HepG2 (cell line): Measurements from ENCODE around the gene PXMP4. TPM values are rescaled to one million over a fixed set of nuclear protein-coding genes. Genes with fewer than 3 reads are reported as not detected.
A peak's percentile ranks its signal among the peaks of the same experiment; 100 is the strongest.

Source experiments
- ATAC-seq: fragments of 200-7000 bp; cut with Tn5 transposase; 3 replicates; pipeline ENCODE4 v1.9.1; 2020; ENCODE audit warnings: mild to moderate bottlenecking, moderate library complexity
- BruUV-seq: library from RNA; stranded (reverse); fragments of 400-500 nt; replicated peaks from 2 replicates; lab custom pipeline; 2021; lab: Mats Ljungman, UMichigan
- CTCF ChIA-PET: fragments of 300-600 bp; formaldehyde crosslinking; extraction: SDS; loops from one replicate; lab custom pipeline; 2021; ENCODE audit warnings: low total read pairs, inconsistent platforms, low intra/inter-chr PET ratio; lab: Yijun Ruan, JAX
- POLR2A ChIA-PET: fragments of 350-600 bp; sonication (Branson Sonifier 250); formaldehyde crosslinking; loops from one replicate; lab custom pipeline; 2020; ENCODE audit warnings: antibody characterized with exemption, inconsistent platforms; lab: Yijun Ruan, JAX
- DNase-seq: peaks from one replicate; pipeline ENCODE4 v3.0.0-alpha.2; 2015; ENCODE audit warnings: low spot score
- FAIRE-seq: peaks from 3 replicates; lab custom pipeline; 2011; peaks lifted over from hg19 to GRCh38; lab: Jason Lieb, UNC
- H2AFZ ChIP-seq: one replicate; pipeline ENCODE4 v1.6.1; 2011; ENCODE audit warnings: low read length, inconsistent platforms
- H3K27ac ChIP-seq: fragments of 300-600 bp; 3 replicates; pipeline ENCODE4 v1.8.0; 2011; ENCODE audit warnings: mixed run types, mild to moderate bottlenecking, mixed read lengths, low read length, inconsistent platforms; ENCODE audit not compliant: insufficient read depth; ENCODE audit errors: extremely low read length
- H3K27me3 ChIP-seq, 2 experiments: fragments of 200-600 bp in 1 of 2; 2 replicates in 1 of 2; 3 replicates in 1 of 2; pipeline versions ENCODE4 v1.6.0 to v1.8.0; 2011; ENCODE audit warnings: low read length in 2 of 2, mild to moderate bottlenecking in 2 of 2, moderate library complexity in 2 of 2, inconsistent platforms in 1 of 2; ENCODE audit not compliant: insufficient read depth in 2 of 2, control insufficient read depth in 1 of 2
- H3K36me3 ChIP-seq, 2 experiments: fragments of 200-600 bp in 1 of 2; replicated peaks in 1 of 2; 2 replicates in 1 of 2; 3 replicates in 1 of 2; pipeline versions ENCODE4 v1.5.1 to v1.8.0; 2011; ENCODE audit warnings: low read length in 2 of 2, inconsistent platforms in 1 of 2; ENCODE audit not compliant: insufficient read depth in 2 of 2, control insufficient read depth in 1 of 2
- H3K4me1 ChIP-seq: 2 replicates; pipeline ENCODE4 v1.5.1; 2012; ENCODE audit warnings: low read length, inconsistent platforms; ENCODE audit not compliant: insufficient read depth
- H3K4me2 ChIP-seq: 2 replicates; pipeline ENCODE4 v1.6.0; 2011; ENCODE audit warnings: low read depth, low read length, inconsistent platforms
- H3K4me3 ChIP-seq, 3 experiments: fragments of 200-600 bp in 1 of 3; sonication (generic), shearing (Covaris generic) in 1 of 3; replicated peaks in 1 of 3; 2 replicates each; pipeline ENCODE4 v1.5.1; 2011 to 2016; ENCODE audit warnings: low read length in 3 of 3, inconsistent platforms in 2 of 3, low read depth in 2 of 3, mild to moderate bottlenecking in 2 of 3, control low read depth in 1 of 3, mixed read lengths in 1 of 3; ENCODE audit not compliant: insufficient read depth in 1 of 3
- H3K79me2 ChIP-seq: one replicate; pipeline ENCODE4 v1.6.1; 2011; ENCODE audit warnings: low read length, inconsistent platforms; ENCODE audit not compliant: insufficient read depth
- H3K9ac ChIP-seq: 2 replicates; pipeline ENCODE4 v1.6.0; 2011; ENCODE audit warnings: mild to moderate bottlenecking, low read depth, low read length, inconsistent platforms; ENCODE audit not compliant: insufficient read depth
- H3K9me3 ChIP-seq: 2 replicates; pipeline ENCODE4 v1.5.1; 2012; ENCODE audit warnings: mild to moderate bottlenecking, low read length
- H4K20me1 ChIP-seq: 2 replicates; pipeline ENCODE4 v1.6.0; 2011; ENCODE audit warnings: inconsistent platforms, mild to moderate bottlenecking, low read length, moderate library complexity; ENCODE audit not compliant: insufficient read depth
- MTA1 ChIP-seq: sonication (generic); formaldehyde crosslinking; IDR thresholded peaks from 2 replicates; pipeline ENCODE4 v1.4.0; 2020; ENCODE audit warnings: missing genetic modification reagents, mild to moderate bottlenecking, borderline replicate concordance
- POLR2AphosphoS2 ChIP-seq: IDR thresholded peaks from 2 replicates; pipeline ENCODE4 v1.6.1; 2011; ENCODE audit warnings: low read depth, low read length, improper control_type of control experiment
- WGBS: methylation state at CpG from one replicate; pipeline ENCODE4 v1.1.6; 2017; ENCODE audit warnings: low lambda C conversion rate; 5-methylcytosine and 5-hydroxymethylcytosine counted together
- in situ Hi-C: cut with HindIII; loops from 2 replicates; pipeline ENCODE4 v1.10.0; 2017; ENCODE audit warnings: low pct_unique_long_range_greater_than_20kb; ENCODE audit not compliant: extremely low pct_ligation_motif_present
- intact Hi-C: fragments of 100-400 bp; cut with micrococcal nuclease; formaldehyde crosslinking; loops from one replicate; pipeline ENCODE4 v1.10.0; 2022; ENCODE audit not compliant: unreplicated experiment
- polyA plus RNA-seq, 8 experiments: library from polyadenylated mRNA; depleted of rRNA in 3 of 8; stranded (reverse) in 7 of 8; unstranded in 1 of 8; fragments of >200 nt; fragmentation: Illumina TruSeq in 4 of 8; extraction: Trizol in 4 of 8; gene quantifications; 2 replicates each; pipeline versions ENCODE4 v1.2.1 to v1.2.3, GENCODE V29; 2011 to 2016; ENCODE audit warnings: low read depth in 4 of 8, missing spikeins in 1 of 8, mixed read lengths in 1 of 8; ENCODE audit not compliant: insufficient read depth in 1 of 8
- total RNA-seq, 5 experiments: library from RNA; depleted of rRNA; stranded (reverse); fragments of >200 nt; fragmentation: Illumina TruSeq; extraction: Trizol; gene quantifications; 2 replicates each; pipeline ENCODE4 v1.2.3, GENCODE V29; 2016; ENCODE audit warnings: low read depth in 1 of 5
- TF ChIP-seq, protein P1 (sequence below): IDR thresholded peaks from 2 replicates; pipeline ENCODE4 v1.6.1; 2016; ENCODE audit warnings: low read depth, missing genetic modification reagents, missing compliant biosample characterization

The PXMP4 gene
- total and polyA plus RNA-seq, 2 of the 13 experiments (the other 11 are each of a cell fraction or from before 2014, with no cell fraction given): not detected

DNA sequence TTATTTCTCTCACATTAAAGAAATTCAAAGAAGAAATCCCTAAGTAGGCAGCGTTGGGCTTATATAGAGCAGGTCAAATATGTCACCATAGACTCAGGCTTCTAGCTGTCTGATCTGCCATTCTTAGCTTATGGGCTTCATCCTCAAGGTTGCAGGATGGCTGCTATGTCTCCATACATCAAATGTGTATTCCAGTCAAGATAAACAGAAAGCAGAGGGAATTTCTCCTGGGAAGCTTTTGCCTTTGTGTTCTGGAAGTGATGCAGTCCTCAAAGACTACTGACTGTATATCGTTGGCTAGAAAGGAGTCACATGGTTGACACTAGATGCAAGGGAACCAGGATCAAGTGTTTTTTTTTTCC, 47.6 kb upstream of the PXMP4 start (continued):
- TF ChIP-seq, protein P1, sequence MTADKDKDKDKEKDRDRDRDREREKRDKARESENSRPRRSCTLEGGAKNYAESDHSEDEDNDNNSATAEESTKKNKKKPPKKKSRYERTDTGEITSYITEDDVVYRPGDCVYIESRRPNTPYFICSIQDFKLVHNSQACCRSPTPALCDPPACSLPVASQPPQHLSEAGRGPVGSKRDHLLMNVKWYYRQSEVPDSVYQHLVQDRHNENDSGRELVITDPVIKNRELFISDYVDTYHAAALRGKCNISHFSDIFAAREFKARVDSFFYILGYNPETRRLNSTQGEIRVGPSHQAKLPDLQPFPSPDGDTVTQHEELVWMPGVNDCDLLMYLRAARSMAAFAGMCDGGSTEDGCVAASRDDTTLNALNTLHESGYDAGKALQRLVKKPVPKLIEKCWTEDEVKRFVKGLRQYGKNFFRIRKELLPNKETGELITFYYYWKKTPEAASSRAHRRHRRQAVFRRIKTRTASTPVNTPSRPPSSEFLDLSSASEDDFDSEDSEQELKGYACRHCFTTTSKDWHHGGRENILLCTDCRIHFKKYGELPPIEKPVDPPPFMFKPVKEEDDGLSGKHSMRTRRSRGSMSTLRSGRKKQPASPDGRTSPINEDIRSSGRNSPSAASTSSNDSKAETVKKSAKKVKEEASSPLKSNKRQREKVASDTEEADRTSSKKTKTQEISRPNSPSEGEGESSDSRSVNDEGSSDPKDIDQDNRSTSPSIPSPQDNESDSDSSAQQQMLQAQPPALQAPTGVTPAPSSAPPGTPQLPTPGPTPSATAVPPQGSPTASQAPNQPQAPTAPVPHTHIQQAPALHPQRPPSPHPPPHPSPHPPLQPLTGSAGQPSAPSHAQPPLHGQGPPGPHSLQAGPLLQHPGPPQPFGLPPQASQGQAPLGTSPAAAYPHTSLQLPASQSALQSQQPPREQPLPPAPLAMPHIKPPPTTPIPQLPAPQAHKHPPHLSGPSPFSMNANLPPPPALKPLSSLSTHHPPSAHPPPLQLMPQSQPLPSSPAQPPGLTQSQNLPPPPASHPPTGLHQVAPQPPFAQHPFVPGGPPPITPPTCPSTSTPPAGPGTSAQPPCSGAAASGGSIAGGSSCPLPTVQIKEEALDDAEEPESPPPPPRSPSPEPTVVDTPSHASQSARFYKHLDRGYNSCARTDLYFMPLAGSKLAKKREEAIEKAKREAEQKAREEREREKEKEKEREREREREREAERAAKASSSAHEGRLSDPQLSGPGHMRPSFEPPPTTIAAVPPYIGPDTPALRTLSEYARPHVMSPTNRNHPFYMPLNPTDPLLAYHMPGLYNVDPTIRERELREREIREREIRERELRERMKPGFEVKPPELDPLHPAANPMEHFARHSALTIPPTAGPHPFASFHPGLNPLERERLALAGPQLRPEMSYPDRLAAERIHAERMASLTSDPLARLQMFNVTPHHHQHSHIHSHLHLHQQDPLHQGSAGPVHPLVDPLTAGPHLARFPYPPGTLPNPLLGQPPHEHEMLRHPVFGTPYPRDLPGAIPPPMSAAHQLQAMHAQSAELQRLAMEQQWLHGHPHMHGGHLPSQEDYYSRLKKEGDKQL: no peak
- TF ChIP-seq, all 625 proteins: peak for 0

DNA sequence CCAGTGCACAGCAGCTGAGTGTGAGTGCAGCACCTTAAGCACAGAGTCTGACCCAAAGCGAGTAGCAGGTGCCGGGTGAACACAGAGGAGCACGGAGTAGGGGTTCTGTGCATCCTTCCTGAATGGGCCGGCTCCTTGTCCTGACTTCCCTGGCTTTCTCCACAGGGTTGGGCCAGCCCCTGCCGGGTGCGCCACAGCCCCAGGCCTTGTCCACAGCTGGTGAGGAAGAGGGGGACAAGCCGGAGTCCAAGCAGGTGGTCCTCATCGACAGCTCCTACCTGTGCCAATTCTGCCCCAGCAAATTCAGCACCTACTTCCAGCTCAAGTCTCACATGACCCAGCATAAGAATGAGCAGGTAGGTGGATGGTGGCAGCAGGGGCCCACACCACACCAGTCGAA, 46.6 kb upstream of the PXMP4 start:
- TF ChIP-seq MTA1 (CRISPR knock-in tag): 0 out of 2 replicates have a peak, but pooled peaks have one; percentile 31
- TF ChIP-seq POLR2AphosphoS2: no peak
- intact Hi-C loops: no loop called here
- Histone ChIP-seq H3K9ac (no peak overlapping the region), H3K79me2 (no peaks in the 10 kb centered on the region), H2AFZ (no peak overlapping the region), H3K36me3 (0 out of 5 replicates have a peak, but pooled peaks cover 0 to 3% of the 10 kb centered on the region in 2 experiments), H3K27ac (no peak overlapping the region), H3K4me2 (no peak overlapping the region), H3K4me1 (no peaks in the 10 kb centered on the region), H4K20me1 (no peaks in the 10 kb centered on the region), H3K9me3 (no peaks in the 10 kb centered on the region), H3K27me3 (no peaks in the 10 kb centered on the region), H3K4me3 (no peak overlapping the region)
- FAIRE-seq (no peak), ATAC-seq (peak; percentile 32; the same call in 2 of the 3 replicates), DNase-seq (no peak)
- POLR2A ChIA-PET: no interaction called here
- no TSS peak for BruUV-seq
- 94% methylated on average over 7 of the region's 9 CpGs for WGBS
- CTCF ChIA-PET: no interaction called here
- in situ Hi-C loops: no loop called here
